GM19239 (cell line): ENCODE measurements around the gene TGM6.

Experiments
- DNase-seq: peaks from one replicate; pipeline ENCODE4 v3.0.0; 2011; ENCODE audit warnings: low spot score; ENCODE audit not compliant: insufficient read length
- FAIRE-seq: peaks from 2 replicates; lab custom pipeline; 2011; peaks lifted over from hg19 to GRCh38; lab: Jason Lieb, UNC

TGM6 gene

GRCh38 chr20:2475850-2476741 lies 95.4 kb downstream of the TGM6 start:
- DNase-seq (no peak), FAIRE-seq (no peak)

DNA sequence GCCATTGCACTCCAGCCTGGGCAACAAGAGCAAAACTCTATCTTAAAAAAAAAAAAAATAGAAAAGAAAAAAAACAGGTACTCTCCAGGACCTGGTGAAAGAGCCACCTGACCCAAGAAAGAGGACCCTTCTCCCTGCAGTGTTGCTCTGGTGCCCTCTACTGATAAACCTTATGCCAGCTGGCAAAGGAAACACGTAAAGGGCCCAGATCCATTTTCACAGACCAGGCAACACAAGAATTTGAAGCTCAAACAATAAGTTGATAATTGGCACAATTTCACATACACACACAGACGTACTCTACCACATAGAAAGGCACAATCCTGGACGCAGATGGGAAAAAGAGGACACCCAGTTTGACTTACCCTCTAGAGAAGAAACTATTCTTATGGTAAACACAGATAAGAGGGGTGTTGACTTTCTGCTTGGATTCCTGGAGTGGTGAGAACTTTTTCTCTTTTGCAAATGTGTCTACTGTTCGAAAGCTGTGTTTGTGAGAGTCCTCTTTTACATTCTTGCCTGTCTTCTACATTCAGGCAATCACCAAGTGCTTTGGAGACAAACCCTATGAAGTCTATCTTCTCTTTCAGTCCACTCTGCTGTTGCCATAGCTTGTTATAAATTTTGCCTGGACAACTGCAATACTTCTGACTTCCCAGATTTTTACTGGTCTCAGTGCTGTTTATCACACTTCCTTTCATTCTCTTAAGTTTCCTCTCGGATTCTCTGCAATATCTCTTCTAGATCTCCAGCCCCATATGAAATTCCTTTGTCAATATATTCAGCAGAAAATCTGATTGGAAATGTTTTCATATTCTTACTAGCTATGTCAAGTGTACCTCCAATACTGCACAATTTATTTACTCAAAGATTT lies 96.3 kb downstream of the TGM6 start:
- no peak for DNase-seq
- no peak for FAIRE-seq

DNA sequence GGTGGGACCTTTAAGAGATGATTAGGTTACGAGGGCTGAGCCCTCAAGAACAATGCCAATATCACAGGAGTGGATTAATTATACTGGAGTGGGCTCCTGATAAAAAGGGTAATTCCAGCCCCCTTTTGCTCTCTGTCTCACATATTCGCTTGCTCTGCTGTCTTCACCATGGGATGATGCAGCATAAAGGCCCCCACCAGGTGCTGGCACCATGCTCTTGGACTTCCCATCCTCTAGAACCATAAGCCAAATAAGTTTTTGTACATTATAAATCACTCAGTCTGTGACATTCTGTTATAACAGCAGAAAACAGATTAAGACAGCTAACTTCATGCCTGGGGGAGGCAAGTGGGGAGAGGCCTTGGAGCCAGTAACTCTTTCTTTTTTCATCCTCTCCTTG lies 99.7 kb downstream of the TGM6 start:
- FAIRE-seq (no peak), DNase-seq (no peak)
